ENCODE results near the gene BANF2. TPM values are rescaled to one million over a fixed set of nuclear protein-coding genes. Genes with fewer than 3 reads are reported as not detected.
"Not testable (repeated sequence)": the region's sequence is repeated elsewhere in the genome, so short reads cannot be mapped to it uniquely, and the experiment has no call there.

The BANF2 gene
- total RNA-seq, 1 donor = not detected

DNA sequence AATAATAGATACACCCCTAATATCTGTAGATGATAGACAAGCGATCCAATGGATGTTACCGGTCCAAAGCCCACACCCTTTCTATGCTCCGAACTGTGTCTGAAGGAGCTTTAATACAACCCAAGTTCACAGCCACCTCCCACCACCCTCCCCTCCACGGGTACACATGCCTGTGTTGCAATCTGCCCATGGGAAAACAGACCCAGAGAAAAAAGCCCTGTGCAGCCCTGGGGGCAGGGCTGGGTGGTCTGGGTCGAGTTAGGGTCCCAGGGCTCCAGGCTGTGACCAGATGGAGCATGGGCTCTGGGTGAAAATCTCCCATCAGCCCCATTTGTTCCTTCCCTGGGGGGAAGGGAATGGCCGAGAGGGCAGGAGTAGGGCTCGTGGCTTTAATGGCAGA is 65.8 kb downstream of the BANF2 start:
- Histone ChIP-seq H2AFZ (ENCODE audit: low read length) (no peak overlapping the region), H3K4me2 (ENCODE audit: insufficient read depth, low read length) (no peak overlapping the region), H3K27ac (ENCODE audit: low read depth, low read length) (no peak overlapping the region), H3K4me3 (ENCODE audit: insufficient read depth, low read length) (no peak overlapping the region), H4K20me1 (ENCODE audit: insufficient read depth, low read length) (no peaks in the 10 kb centered on the region), H3K79me2 (ENCODE audit: insufficient read depth, low read length) (no peaks in the 10 kb centered on the region), H3K9me3 (ENCODE audit: low read depth, low read length) (no peaks in the 10 kb centered on the region), H3K27me3 (ENCODE audit: insufficient read depth, low read length) (no peaks in the 10 kb centered on the region), H3K4me1 (ENCODE audit: insufficient read depth, low read length) (no peaks in the 10 kb centered on the region), H3K36me3 (ENCODE audit: insufficient read depth, low read length) (no peaks in the 10 kb centered on the region)
- DNase-seq (ENCODE audit: insufficient read length, low spot score, missing footprints) = no peak
- TF ChIP-seq, protein P1, sequence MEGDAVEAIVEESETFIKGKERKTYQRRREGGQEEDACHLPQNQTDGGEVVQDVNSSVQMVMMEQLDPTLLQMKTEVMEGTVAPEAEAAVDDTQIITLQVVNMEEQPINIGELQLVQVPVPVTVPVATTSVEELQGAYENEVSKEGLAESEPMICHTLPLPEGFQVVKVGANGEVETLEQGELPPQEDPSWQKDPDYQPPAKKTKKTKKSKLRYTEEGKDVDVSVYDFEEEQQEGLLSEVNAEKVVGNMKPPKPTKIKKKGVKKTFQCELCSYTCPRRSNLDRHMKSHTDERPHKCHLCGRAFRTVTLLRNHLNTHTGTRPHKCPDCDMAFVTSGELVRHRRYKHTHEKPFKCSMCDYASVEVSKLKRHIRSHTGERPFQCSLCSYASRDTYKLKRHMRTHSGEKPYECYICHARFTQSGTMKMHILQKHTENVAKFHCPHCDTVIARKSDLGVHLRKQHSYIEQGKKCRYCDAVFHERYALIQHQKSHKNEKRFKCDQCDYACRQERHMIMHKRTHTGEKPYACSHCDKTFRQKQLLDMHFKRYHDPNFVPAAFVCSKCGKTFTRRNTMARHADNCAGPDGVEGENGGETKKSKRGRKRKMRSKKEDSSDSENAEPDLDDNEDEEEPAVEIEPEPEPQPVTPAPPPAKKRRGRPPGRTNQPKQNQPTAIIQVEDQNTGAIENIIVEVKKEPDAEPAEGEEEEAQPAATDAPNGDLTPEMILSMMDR (IDR thresholded peaks at IDR 0.05; ENCODE audit: extremely low read depth, low read depth, low read length) = no peak

DNA sequence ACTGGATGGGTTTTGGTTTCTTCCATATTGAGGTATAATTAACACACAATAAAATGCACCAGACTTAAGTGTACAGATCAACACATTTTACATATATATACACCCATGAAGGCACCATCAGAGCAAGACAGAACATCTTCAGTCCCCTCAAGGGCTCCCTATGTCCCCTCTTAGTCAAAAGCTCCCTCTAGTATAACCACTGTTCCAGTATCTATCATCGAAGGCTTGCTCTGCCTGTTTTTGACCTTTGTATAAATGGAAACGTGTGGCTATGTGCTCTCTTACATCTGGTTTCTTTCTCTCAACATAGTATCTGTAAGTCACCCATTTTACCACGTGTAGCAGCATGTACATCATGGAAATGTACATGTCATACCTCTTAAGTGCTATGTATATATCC is 66.5 kb downstream of the BANF2 start:
- Histone ChIP-seq H3K4me1 (ENCODE audit: insufficient read depth, low read length) (peaks cover under 1% of the 10 kb centered on the region), H4K20me1 (ENCODE audit: insufficient read depth, low read length) (no peaks in the 10 kb centered on the region), H2AFZ (ENCODE audit: low read length) (no peak overlapping the region), H3K36me3 (ENCODE audit: insufficient read depth, low read length) (no peaks in the 10 kb centered on the region), H3K9me3 (ENCODE audit: low read depth, low read length) (no peaks in the 10 kb centered on the region), H3K27ac (ENCODE audit: low read depth, low read length) (no peak overlapping the region), H3K4me3 (ENCODE audit: insufficient read depth, low read length) (no peak overlapping the region), H3K27me3 (ENCODE audit: insufficient read depth, low read length) (no peaks in the 10 kb centered on the region), H3K4me2 (ENCODE audit: insufficient read depth, low read length) (no peak overlapping the region), H3K79me2 (ENCODE audit: insufficient read depth, low read length) (no peaks in the 10 kb centered on the region)
- no peak for DNase-seq (ENCODE audit: insufficient read length, low spot score, missing footprints)
- TF ChIP-seq, protein P1 (IDR thresholded peaks at IDR 0.05; ENCODE audit: extremely low read depth, low read depth, low read length) = no peak

DNA sequence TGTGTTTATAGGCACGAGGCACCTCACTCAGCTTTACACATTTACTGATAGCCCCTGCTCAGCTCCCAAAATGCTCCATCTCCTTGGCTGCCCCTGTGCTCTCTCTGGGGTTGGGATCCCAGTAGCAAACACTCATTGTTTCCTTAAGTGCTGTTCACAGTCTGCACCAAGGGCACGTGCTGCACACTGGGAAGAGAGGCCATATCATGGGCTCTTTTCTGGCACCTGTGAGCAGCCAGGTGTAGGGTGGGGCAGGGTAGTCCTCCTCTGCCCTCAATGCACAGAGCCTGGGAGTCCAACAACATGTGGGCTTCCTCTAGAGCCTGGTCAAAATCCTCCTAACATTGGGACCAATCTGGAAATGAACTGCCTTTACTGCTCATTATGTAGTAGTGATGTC is 67.9 kb downstream of the BANF2 start:
- H3K36me3 ChIP-seq (ENCODE audit: insufficient read depth, low read length) = no peaks in the 10 kb centered on the region
- no peaks in the 10 kb centered on the region for H3K79me2 ChIP-seq (ENCODE audit: insufficient read depth, low read length)
- H3K9me3 ChIP-seq (ENCODE audit: low read depth, low read length) = no peaks in the 10 kb centered on the region
- no peak overlapping the region for H3K27ac ChIP-seq (ENCODE audit: low read depth, low read length)
- H2AFZ ChIP-seq (ENCODE audit: low read length) = no peak overlapping the region
- no peak overlapping the region for H3K4me2 ChIP-seq (ENCODE audit: insufficient read depth, low read length)
- no peak overlapping the region for H3K4me3 ChIP-seq (ENCODE audit: insufficient read depth, low read length)
- DNase-seq (ENCODE audit: insufficient read length, low spot score, missing footprints) = no peak
- H4K20me1 ChIP-seq (ENCODE audit: insufficient read depth, low read length) = no peaks in the 10 kb centered on the region
- TF ChIP-seq, protein P1 (IDR thresholded peaks at IDR 0.05; ENCODE audit: extremely low read depth, low read depth, low read length) = no peak
- peaks cover 3% of the 10 kb centered on the region for H3K4me1 ChIP-seq (ENCODE audit: insufficient read depth, low read length)
- no peaks in the 10 kb centered on the region for H3K27me3 ChIP-seq (ENCODE audit: insufficient read depth, low read length)

DNA sequence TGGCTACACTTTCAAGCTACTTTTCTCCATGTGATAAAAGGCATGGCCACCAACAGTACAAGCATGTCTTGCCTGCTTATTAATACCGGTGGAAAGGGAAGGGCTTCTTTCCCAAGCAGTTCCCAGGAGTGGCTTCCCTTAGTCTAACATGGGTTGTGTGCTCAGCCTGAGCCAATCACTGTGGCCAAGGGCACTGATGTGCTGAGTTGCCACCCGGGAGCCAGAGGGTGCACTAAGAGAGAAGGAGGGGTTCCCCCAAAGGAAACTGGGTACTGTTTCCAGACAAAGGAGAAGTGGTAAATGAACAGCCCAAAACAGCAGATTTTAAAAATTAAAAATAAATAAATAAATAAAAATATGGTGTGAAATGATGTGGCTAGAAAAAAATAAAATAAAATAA is 68.5 kb downstream of the BANF2 start:
- Histone ChIP-seq H3K9me3 (ENCODE audit: low read depth, low read length) (no peaks in the 10 kb centered on the region), H2AFZ (ENCODE audit: low read length) (no peak overlapping the region), H3K4me2 (ENCODE audit: insufficient read depth, low read length) (no peak overlapping the region), H3K27ac (ENCODE audit: low read depth, low read length) (no peak overlapping the region), H3K36me3 (ENCODE audit: insufficient read depth, low read length) (no peaks in the 10 kb centered on the region), H3K79me2 (ENCODE audit: insufficient read depth, low read length) (no peaks in the 10 kb centered on the region), H4K20me1 (ENCODE audit: insufficient read depth, low read length) (no peaks in the 10 kb centered on the region), H3K27me3 (ENCODE audit: insufficient read depth, low read length) (no peaks in the 10 kb centered on the region), H3K4me1 (ENCODE audit: insufficient read depth, low read length) (peaks cover 3% of the 10 kb centered on the region), H3K4me3 (ENCODE audit: insufficient read depth, low read length) (no peak overlapping the region)
- TF ChIP-seq, protein P1 (IDR thresholded peaks at IDR 0.05; ENCODE audit: extremely low read depth, low read depth, low read length) = no peak
- DNase-seq (ENCODE audit: insufficient read length, low spot score, missing footprints) = no peak

DNA sequence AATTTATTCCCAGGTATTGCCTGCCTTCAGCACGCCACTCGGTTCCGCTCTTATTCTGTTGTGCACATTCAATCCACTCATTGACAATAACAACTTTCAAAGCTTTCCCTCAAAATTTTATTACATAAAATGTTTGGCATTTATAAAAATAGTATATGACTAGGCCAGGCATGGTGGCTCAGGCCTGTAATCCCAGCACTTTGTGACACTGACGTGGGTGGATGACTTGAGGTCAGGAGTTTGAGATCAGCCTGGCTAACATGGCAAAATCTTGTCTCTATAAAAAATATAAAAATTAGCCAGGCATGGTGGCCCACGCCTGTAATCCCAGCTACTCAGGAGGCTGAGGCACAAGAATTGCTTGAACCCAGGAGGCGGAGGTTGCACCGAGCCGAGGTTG is 70.0 kb downstream of the BANF2 start:
- not testable (repeated sequence) for H3K79me2 ChIP-seq (ENCODE audit: insufficient read depth, low read length); DNase-seq (ENCODE audit: insufficient read length, low spot score, missing footprints); H2AFZ ChIP-seq (ENCODE audit: low read length); H3K4me3 ChIP-seq (ENCODE audit: insufficient read depth, low read length); H3K4me2 ChIP-seq (ENCODE audit: insufficient read depth, low read length); H3K4me1 ChIP-seq (ENCODE audit: insufficient read depth, low read length); H3K27ac ChIP-seq (ENCODE audit: low read depth, low read length); H4K20me1 ChIP-seq (ENCODE audit: insufficient read depth, low read length); H3K27me3 ChIP-seq (ENCODE audit: insufficient read depth, low read length); H3K36me3 ChIP-seq (ENCODE audit: insufficient read depth, low read length); H3K9me3 ChIP-seq (ENCODE audit: low read depth, low read length)

All from osteoblast (primary cell).